Dermis microvascular lymphatic vessel endothelial cell (primary cell): ENCODE data around the gene NPS. TPM values are rescaled to one million over a fixed set of nuclear protein-coding genes. Genes with fewer than 3 reads are reported as not detected.

Source experiments
- total RNA-seq: library from RNA; depleted of rRNA; stranded (reverse); fragments of >200 nt; gene quantifications from 2 replicates; pipeline ENCODE4 v1.2.1, GENCODE V29; 2014

Gene NPS
- total RNA-seq, 1 donor from 2014 or later = not detected

Other genes with a start within 250 kb of the NPS start
- gene FOXI2, start 187.9 kb downstream of the NPS start, total RNA-seq = not detected in 2 replicates